Measurements from ENCODE around the gene SPATC1L.
"Not testable (repeated sequence)": the region's sequence is repeated elsewhere in the genome, so short reads cannot be mapped to it uniquely, and the experiment has no call there.

SPATC1L gene

DNA sequence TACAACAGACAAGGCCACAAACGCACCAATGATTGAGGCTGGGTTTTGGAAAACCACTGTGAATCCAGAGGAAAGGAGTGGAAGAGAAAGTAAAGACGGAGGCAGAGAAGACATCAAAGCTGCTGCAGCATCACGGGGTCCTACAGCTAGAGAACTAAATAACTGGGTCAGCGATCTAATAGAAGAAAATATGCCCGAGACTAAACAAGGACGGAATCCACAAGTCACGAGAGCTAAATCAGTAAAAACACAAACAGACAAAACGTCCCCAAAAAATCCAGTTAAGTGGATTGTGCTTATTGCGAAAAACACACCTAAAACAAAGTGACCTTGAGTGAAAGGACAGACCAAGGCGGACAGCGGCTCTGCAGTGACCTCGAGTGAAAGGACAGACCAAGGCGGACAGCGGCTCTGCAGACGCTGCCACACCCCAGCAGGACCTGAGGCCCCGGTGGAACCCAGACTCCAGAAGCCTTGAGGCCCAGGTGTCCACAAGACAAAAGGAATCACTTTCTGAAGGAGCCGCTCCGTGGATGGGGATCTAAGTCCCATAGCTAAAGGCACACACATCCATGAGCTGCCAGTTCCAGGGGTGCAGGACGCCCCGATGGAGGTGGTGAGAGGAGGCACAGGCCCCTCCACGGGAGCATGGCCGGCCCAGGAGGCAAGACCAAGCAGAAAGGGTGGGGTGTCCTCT lies 34.9 kb downstream of the SPATC1L start:
- FAIRE-seq, result no peak

DNA sequence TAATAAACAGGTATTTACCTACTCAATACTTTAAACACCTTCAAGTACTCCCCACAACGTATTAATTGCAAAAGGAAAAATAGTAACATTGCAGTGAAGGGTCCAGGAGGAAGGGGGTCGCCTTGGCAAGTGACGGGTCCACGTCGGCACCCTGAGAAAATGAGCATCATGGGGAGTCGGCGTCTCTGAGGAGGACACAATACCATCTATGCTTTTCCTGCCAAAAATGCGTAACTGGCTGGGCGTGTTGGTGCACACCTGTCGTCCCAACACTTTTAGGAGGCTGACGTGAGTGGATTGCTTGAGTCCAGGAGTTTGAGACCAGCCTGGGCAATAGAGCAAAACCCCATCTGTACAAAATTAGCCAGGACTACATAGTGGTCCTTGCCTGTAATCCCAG lies 36.2 kb downstream of the SPATC1L start:
- FAIRE-seq, result no peak

DNA sequence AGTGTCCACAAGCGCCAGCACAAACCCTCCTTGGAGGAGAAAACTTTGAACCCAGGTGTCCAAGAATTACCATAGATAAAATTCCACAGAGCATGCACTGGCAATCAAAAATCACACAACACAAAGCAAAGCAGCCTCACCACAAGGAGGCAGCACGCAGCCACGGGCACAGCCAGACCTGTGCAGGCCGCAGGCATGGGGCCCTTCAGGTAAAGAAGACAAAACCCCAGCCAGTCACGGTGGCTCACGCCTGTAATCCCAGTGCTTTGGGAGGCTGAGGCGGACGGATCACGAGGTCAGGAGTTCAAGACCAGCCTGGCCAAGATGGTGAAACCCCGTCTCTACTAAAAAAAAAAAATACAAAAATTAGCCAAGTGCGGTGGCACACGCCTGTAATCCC lies 36.8 kb downstream of the SPATC1L start:
- FAIRE-seq, result not testable (repeated sequence)

DNA sequence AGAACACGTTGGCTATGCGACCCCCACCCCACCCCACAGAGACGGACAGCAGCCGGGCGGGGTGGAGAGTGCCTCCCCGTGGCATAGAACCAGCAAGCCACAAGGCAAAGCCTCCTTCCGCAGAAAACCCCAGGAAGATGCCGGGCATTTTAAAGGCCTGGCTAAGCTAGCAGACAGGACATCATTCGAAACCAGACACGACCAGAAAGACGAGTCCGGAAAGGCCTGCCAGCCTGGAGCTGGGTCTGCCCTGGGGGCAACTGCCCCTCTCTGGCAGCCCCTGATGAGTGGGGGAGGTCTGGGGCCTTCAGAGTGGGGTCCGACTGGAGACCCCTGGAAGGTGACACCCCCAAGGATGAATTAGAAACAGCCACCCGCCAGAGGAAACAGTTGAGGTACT lies 37.4 kb downstream of the SPATC1L start:
- FAIRE-seq, result no peak

DNA sequence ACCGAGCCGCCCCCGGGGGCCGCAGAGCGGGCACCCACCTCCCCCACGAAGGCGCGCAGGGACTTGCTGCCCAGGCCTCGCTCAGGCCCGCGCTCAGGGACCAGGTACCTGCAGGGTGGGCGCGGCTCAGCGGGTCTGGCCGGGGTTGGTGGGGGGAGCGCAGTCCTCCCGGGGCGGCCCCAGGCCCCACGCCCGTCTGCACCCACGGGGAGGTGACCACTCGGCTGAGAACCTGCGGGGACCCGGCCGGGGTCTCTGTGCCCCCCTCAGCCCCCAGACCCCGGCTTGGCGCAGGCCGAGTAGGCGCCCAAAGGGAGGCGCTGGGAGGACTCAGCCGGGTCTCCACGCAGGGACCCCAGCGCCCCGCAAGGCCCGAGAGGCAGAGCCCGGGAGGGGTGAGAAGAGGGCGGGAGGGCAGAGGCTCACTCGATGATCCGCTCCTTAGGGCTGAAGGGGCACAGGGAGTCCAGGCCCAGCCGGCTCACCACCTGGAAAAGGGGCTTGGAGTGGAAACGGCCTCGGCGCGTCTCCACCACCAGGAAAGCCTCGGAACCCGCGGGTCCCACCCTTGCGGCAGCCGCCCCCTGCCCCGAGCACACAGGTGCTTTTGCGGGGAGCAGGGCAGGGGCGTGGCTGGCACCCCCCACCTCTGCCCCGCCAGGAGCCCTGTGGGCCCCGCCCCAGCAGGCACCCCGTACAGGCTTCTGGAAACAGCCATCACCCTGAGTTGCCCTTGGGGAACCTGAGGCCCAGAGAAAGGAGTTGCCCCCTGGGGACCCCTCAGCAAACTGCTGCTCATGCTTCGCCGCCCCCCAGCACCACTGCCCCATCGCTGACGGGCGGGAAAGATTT lies 38.2 kb downstream of the SPATC1L start:
- no peak for FAIRE-seq

DNA sequence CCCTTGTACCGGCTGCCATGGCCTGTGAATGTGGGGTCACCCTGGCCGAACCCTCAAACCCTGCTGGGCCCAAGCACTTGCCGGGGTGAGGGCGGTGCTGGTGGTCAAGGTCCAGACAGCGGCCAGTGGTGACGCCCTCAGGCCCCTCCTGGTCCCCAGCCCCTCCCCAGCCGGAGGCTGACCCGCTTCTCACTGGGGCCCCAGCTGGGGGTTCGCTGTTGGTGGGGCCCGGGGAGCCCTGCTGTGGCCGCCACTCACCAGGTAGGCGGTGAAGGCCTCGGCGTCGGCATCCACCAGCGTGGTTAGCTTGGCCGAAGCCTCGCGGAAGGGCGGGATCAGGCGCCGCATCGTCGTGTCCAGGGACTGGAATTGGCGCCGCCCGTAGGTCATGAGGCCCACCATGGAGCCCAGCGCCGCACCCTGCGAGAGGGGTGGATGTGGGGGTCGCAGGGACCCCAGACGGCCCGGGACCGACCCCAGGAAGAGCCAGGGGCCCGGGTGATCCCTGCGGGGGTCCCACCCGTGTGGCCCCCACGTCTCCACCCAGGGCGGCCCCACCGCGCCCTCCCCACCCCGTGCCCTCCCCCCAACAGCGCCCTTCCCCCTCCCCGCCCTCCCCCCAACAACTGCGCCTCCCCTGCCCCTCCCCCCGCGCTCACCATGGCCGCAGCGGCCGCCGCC lies 39.0 kb downstream of the SPATC1L start:
- no peak for FAIRE-seq

DNA sequence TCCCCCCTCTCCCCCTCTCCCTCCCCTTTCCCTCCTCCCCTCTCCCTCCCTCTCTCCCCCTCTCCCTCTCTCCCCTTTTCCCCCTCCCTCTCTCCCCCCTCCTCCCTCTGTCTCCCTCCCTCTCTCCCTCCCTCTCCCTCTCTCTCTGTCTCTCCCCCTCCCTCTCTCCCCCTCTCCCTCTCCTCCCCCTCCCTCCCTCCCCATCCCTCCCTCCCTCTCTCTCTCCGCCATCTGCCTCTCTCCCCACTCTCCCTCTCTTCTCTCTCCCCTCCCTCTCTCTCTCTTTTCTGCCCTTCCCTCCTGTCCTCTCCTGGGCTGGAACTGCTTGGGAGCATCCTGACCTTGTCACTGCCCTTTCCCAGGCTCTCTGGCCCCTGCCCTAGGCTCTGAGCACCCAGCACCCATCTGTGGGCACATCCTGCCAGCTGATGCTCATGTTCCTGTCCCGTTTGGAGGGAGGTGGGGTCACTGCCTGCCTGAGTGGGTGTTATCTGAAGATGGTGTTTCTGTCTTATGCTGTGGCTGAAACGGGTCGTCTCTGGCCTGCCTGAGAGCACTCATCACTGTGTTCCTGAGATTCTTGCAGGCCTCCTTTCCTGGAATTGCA lies 39.7 kb downstream of the SPATC1L start:
- no peak for FAIRE-seq

DNA sequence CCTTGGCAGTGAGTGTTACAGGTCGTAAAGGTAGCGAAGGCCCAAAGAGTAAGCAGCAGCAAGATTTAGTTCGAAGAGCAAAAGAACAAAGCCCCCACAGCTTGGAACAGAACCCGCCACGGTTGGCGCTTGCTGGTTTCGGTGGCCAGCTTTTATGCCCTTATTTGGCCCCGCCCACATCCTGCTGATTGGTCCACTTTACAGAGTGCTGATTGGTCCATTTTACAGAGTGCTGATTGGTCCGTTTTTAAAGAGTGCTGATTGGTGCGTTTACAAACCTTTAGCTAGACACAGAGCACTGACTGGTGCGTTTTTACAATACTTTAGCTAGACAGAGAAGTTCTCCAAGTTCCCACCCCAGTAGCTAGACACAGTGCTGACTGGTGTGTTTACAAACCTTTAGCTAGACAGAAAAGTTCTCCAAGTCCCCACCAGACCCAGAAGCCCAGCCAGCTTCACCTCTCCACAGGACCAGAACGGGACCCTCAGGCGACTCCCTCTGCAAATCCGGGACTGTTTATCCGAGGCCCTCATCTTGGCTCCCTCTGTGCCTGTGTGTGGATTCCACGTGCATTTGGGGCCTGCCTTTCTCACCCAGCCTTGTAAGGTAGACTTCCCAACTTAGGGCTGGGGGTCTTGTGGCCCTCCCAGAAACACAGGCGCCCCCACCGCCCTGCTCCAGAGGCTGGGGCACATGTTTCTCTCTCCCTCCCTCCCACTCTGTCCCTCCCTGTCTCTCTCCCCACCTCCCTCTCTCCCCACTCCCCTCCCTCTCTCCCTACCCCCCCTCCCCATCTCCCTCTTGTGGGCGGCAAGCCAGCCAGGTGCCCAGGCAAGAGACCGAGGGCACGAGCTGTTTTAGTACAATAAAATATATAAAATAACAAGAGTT lies 41.4 kb downstream of the SPATC1L start:
- no peak for FAIRE-seq

DNA sequence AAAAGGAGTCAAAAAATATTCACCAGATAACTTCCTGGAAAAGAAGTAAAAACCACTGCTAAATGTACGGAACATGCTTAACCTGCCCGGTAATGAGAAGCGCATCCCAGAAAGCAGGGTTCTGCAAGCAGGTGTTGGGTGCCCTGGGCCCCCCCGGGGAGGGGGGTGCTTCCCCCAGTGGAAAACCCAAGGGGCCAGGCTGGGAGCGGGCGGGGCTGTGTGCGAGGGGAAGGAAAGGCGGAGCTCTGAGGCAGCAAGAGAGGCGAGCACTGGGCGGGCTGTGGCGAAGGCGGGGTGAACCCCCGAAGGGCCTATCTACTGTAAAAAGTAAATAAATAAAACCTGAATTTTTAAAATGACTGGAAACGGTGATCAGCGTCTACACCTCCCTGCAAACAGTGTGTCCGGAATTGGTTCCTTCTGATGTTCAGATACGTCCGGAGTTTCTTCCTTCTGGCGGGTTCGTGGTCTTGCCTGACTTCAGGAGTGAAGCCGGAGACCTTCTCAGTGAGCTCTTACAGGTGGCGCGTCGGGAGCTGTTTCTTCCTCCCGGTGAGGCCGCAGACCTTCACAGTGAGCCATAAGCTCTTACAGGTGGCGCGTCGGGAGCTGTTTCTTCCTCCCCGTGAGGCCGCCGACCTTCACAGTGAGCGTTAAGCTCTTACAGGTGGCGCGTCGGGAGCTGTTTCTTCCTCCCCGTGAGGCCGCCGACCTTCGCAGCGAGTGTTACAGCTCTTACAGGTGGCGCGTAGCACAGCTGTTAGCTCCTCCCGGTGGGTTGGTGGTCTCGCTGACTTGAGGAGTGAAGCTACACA lies 42.3 kb downstream of the SPATC1L start:
- FAIRE-seq, result no peak

DNA sequence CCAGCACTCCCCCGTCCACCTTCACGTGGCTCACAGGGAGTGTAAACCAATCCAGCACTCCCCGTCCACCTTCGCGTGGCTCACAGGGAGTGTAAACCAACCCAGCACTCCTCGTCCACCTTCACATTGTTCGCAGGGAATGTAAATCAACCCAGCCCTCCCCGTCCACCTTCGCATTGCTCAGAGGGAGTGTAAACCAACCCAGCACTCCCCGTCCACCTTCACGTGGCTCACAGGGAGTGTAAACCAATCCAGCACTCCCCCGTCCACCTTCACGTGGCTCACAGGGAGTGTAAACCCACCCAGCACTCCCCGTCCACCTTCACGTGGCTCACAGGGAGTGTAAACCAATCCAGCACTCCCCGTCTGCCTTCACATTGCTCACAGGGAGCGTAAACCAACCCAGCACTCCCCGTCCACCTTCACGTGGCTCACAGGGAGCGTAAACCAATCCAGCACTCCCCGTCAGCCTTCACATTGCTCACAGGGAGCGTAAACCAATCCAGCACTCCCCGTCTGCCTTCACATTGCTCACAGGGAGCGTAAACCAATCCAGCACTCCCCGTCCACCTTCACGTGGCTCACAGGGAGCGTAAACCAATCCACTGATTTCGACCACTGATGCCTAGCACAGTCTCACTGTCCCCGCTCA lies 43.8 kb downstream of the SPATC1L start:
- not testable (repeated sequence) for FAIRE-seq

DNA sequence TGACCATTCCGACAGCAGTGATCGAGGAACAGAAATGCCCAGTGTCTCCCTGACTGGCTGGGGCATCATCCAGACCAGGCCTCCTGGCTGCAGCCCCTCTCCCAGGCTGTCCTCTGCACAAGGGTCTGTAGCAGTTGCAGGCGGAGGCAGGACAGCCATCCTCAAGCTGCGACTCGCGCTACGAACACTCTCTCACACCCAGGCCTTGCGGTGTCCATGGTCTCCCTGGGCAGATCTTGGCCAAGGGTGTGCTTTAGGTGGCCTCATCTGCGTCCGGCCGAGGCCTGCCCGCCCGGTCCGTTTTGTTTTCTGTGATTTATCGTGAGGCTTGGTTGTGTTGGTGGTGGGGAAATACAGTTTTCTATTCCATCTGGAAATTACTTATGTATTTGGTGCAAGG lies 44.6 kb downstream of the SPATC1L start:
- no peak for FAIRE-seq

DNA sequence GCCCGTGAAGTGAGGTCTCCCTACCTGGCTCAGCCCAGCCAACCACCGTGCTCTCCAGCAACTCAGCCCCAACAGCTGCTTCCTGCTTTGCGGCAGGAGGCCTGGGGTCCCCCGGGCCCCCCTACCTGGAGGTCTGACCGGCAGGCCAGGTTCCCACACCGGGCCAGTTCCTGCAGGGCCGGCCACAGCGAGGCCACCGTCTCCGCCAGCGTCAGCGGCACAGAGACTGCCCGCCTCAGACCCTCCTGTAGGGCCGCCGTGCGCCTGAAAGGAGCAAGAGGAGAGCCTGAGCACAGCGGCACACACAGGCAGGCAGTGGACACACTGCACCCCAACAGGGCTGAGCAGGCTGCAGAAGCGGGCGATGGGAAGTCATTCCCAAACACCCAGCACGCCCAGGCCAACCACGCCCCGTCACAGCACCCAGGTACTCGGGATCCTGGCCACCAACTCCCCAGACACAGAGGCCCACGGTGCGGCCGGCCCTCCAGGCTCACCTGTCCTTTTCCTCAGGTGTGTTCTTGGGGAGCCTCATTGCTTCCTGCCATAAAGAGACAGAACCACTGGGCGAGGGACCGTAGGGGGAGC lies 45.8 kb downstream of the SPATC1L start:
- FAIRE-seq, result no peak

DNA sequence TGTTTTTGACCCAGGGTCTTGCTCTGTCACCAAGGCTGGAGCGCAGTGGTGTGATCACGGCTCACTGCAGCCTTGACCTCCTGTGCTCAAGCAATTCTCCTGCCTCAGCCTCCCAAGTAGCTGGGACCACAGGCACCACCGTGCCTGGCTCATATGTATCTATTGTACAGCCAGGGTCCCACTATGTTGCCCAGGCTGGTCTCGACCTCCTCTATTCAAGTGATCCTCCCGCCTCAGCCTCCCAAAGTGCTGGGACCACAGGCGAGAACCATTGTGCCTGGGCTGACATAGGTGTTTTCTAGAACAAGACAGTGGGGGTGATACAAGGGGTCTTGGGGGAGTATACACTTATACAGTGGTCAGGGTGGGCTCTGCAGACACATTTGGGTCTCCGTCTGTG lies 46.4 kb downstream of the SPATC1L start:
- no peak for FAIRE-seq

DNA sequence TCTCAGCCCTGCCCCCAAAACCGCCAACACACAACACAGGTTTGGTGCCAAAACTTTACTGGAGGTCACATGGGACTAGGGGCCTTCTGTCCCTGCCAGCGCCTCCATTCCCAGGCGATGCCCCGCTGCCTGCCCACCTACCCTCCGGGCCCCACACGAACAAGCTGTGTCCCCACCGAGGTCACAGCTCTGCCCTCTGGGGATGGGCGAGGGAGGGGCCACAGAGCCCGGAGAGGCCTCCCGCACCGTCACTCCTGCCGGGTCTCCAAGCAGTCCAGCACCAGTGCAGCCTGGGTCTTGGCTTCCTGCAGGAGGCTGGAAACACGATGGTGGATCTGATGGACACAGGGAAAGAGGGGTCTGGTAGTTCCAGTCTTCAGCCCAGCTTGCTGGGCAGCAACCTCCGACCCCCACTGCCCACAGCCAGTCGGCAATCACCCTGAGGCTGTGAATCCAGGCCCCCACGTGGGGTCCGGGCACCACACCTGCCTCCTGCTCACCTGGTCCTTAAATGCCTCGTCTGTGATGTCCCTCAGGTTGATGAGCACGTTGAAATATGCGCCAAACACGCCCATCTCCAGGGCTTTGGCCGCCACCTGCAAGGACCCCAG lies 47.4 kb downstream of the SPATC1L start:
- no peak for FAIRE-seq

DNA sequence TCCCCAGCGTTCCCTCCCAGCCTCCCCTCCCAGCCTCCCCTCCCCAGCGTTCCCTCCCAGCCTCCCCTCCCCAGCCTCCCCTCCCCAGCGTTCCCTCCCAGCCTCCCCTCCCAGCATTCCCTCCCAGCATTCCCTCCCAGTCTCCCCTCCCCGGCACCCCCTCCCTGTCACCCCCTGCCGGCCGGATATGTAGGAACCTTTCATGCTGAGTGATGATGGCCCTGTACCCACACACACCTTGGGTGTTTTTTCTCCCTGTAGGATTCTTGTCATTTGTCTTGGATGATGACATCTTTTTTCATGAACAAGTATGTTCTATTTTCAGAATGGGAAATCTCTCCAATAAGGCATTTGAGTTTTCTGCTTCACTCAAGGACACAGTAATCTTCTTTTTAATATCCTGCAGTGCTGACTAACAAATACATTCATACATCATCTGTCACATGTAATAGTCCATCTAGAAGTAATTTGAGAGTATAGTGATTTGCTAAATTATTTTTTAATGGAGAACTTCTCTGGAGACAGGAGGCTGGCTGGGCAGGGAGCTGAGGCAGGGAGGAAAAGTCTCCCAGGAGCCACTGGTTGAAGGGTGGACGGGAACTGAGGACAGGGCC lies 48.4 kb downstream of the SPATC1L start:
- FAIRE-seq, result no peak

DNA sequence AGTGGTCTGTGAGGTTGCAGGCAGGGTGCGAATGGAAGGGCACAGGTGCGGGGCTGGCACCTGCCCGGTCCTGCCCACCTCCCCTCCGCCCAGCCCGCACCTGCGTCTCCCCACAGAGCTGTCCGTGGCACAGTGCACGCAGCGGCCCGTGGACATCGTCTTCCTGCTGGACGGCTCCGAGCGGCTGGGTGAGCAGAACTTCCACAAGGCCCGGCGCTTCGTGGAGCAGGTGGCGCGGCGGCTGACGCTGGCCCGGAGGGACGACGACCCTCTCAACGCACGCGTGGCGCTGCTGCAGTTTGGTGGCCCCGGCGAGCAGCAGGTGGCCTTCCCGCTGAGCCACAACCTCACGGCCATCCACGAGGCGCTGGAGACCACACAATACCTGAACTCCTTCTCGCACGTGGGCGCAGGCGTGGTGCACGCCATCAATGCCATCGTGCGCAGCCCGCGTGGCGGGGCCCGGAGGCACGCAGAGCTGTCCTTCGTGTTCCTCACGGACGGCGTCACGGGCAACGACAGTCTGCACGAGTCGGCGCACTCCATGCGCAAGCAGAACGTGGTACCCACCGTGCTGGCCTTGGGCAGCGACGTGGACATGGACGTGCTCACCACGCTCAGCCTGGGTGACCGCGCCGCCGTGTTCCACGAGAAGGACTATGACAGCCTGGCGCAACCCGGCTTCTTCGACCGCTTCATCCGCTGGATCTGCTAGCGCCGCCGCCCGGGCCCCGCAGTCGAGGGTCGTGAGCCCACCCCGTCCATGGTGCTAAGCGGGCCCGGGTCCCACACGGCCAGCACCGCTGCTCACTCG lies 52.2 kb downstream of the SPATC1L start:
- no peak for FAIRE-seq

DNA sequence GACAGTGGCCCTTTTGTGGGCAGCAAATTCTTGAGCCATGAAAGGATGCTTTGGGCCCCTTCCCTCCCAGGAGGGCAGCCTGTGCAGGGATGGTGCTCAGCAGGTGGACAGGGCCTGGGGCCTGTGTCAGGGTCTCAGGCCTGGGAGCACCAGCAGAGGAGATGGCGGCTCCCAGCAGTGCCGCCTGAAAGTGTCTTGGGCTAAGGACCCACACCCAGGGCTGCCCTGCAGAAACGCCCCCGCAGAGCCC lies 52.7 kb downstream of the SPATC1L start:
- no peak for FAIRE-seq

DNA sequence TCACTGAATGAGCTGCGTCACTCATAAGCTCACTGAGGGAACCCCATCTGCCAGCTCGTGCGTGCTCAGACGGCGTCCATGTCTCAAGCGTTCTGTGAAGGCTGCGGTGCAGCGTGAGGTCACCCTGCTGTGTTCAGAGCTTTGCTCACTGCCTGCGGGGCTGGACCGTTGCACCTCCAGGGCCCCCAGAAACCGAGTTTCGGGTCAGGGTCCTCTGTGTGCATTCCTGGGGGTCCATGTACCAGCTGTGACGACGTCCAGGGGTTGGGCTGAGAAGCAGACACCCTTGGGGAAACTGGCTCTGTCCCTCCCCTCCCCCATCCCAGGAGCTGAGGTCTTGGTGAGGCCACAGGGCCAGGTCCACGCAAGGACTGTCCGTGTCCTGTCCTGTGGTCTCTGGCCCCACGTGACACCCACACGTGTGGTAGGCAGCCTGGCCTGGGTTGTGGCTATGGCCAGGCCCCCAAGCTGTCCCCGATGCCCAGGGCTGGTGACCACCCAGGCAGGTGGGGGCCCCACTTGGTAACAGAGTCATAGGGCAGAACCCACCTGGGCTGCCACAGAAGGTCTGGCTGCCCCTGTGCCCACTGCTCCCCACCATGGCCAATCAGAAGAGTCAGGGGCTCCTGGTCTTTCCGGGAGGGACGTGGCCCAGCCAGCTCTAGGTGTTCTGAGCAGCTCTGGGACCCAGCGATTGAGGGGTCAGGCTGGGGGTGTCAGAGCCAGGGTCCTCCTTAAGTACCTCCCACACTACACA lies 53.2 kb downstream of the SPATC1L start:
- FAIRE-seq, result no peak

Data from colon (tissue), 2 donors.